NCI-H1930 (cell line): ENCODE data around the gene NFIA.

ENCODE experiments used
- DNase-seq, 2 experiments: peaks; one replicate each; lab custom pipeline; 2025; lab: John Stamatoyannopoulos, UW

NFIA gene

DNA sequence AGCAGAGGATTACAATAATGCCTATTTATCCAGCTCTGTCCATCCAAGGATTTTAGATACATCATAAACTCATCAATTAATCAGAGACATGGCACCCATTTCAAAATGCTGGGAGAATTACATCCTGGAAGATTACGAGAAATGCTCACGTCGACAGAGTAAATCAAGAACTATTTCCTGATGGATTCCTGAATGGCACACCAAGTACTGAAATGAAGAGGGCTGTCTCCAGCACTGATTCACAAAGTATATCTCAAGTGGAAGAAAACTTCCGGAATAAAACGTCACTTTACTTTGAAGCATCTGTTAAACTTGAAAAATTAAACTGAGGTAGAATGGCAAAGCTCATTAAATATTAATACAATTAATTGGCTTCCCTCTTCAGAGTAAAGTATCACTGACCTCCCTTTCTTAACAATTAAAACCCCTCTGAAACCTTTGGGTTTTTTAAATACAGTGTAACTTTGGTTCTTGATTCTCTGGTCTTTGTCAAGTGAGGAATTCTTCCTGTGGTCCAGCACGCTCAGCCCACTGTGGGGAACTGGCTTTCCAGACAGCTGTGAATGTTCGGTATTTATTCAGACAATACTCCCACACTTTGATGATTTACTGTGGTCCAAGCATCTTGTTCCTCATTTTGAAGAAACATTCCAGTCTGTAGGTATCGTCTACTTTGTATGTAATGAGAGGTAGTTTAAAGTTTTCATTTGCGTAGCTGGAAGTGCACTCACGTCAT lies 288.0 kb downstream of the NFIA start:
- DNase-seq, result no peak

DNA sequence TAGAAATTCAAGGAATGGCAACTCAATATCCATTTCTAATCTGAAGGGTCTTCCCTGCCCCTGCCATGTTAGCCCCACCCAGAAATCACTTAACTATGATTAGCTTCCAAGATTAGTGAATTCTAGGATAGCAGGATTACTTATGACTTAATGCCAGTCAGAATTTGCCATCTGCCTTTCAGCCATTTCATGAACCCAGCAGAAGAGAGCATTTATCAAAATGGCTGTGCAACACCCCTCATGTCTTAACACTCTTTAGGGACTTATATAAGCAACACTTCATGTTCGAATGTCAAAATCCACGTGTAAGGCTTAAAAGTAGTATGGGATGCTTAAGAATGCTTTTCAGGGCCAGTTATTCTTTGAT lies 288.5 kb downstream of the NFIA start:
- no peak for DNase-seq

DNA sequence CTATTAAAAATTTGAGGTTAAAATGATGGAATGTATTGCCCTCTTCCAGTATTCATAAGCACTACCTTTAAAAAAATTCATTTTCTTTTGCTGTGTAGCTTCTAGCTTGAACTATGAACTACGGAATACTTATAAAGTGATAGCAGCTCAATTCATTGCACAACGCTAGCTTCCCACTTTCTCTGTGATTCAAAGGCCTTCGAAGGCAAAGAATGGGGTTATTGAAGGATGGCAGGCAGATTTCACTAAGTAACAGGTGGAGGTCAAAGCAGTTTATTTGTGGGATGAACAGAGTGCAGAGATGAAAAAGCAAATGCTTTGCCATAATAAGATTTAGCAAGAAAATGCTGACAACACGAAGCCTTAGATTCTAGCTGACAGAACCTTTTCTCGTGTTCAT lies 290.6 kb downstream of the NFIA start:
- DNase-seq, result no peak

DNA sequence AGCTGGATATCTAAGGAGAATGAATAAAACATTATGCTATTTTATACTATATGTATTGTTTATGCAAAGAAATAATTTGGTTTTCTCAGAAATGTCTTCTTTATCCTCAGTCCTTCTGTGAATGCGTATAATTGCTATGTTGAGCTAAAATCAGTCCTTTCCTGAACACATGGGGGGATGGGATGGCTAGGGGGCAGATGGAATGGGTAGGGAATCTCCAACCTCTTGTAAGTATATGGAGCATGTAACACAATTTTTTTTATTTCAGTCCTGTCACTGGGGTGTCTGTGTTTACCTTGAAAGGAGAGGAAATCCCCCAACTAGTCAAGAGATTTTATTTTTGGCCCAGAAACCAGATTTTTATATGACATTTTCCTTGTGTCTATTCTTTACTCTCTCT lies 291.8 kb downstream of the NFIA start:
- no peak for DNase-seq

DNA sequence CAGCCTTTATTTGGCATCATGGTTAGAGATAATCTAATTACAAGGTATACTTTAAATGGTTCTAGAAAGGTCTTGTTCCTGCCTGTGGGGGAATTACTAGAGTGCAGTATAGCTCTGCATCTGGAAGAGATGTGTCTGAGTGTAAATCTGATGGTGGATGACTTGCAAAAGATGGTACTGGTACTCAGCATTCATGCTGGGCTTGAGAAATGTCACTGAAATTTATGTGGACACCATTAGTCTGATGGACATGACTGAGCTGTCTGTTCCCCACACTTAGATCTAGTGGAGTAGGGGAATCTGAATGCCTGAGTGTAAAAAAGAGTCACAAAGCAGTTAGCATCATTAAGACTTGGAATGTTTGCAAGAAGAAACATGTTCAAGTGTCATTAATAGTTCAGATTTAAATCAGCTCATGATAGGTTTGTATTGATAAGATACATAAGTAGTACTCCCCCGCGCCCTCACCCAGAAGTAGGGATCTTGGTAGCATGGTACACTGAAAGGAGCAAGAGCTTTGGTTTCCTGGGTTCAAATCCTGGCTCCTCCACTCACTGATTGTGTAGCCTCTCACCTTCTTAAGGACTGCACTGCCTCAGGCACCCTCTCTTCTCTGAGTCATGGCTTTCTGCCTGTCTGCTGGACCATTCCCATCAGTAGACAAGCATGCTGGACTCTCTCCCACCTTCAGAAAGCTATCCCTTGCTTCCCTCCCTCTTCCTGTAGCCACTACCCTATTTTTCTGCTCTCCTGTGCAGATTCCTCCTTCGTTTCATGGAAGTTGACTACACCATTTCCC lies 292.9 kb downstream of the NFIA start:
- no peak for DNase-seq

DNA sequence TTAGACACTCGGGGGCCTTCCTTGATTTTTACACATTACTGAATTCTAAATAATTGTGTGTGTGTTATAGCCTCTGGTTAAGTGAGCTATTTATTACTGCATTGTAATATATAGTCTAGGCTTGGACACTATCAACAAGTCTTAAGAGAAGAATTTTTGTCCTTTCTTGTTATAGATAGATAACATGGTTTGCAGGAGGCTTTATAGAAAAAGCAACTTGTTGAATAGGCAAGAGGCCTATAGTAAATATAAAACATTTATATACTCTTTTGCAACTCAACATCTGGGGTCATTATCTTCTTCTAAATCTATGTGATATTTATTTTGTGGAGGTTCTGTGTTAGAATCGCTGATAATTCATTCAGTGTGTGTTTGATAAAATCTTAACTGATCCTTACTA lies 293.8 kb downstream of the NFIA start:
- DNase-seq, result no peak

DNA sequence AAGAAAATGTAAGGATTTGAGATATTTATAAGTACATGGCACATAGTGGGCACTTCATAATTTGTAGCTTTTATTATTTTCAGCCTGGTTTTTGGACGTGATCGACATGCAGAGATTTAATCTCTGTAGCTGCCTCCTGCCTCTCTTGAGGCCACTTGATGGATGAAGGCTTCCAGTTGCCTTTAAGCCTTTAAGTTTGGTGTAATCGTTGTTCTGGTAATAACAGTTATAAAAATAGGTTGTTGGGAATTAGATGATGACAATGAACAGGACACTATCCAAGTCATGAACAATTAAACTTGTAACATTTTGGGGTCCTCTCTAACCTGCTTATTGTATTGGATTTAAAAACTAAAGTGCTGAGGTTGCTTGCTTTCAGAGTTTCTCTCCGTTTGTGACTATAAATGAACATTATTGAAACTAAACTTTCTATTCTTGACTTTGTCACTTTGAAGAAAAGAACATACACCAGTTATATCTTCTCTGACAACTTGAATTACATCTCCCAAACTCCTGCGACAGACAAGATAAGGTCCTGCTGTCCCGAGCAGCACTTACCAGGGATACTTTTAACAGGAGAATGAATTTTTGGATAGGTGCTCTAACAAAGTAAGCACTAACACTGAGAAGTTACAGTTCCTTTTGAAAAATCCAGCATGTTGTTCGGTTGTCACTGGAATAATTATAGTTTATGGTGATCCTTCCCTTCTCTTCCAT lies 295.0 kb downstream of the NFIA start:
- no peak for DNase-seq

DNA sequence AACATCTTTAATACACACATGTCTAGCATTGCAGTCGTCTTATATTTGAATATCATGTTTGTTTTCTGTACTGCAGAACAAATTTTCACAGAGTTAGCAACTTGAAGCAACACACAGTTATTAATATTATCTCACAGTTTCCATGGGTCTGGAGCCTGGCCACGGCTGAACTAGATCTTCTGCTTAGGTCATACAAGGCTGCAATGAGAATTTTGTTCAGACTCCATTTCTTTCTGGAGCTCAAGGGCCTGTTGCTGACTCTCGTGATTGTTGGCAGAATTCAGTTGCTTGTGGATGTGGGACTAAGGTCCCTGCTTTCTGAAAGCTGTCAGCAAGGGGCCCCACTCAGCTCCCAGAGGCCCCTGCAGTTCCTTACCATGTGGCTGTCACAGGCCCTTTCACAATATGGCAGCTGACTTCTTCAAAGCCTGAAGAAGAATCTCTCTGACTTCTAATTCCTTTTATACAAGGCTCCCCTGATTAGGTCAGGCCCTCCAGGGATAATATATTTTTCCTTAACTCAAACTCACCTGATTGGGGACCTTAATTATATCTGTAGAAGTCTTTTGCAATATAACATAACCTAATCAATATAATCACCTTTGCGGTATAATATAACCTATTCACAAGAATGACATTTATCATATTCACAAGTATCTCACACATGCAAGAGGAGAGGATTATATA lies 296.3 kb downstream of the NFIA start:
- no peak for DNase-seq

DNA sequence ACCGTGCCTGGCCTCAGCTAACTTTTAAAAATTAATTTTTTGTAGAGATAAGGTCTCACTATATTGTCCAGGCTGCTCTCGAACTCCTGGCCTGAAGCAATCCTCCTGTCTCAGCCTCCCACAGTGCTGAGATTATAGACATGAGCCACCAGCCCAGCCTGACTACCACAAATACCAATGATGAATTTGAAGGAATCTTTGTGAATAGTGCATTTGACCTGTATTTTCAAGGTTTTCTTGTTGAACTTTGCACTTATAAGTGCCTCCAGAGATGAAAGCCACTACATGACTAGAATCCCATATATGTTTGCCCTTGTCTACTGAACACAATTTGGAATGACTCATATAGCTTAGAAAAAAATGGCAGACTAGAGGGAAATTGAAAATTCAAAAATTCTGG lies 297.3 kb downstream of the NFIA start:
- DNase-seq, result no peak

DNA sequence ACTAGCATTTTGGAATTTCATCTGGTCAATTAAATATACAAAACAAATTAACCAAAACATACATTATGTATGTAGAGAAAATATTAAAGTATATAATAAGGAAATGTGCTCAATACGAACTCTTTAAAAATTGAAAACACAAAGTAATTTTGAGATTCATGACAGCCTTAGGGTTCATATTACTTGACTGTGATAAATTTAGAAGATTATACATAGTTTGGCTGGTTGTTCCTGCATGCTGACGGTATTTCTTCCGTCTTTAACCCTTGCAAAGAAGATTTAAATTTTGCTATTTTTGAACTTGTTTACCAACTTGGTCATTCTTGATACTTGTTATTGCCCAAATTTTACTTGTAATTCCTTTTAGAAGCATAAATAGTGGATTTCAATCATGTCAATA lies 298.2 kb downstream of the NFIA start:
- no peak for DNase-seq

DNA sequence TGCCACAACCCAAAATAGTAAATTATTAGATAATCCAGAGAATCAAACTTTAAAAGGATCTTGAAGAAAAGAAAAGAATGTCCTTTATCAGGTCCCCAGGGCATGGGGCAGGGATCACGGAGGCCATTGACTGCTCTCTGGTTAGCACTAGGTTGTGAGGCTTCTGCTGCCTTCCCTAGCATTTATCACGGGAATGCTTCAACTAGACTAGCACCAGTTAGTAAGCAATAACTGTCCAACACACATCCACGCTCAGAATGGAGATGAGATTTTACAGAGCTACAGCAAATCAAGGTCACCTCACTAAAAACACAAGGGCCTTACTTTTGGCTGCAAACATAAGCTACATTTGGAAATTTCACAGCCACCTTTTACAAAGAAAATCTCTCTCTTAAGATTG lies 304.0 kb downstream of the NFIA start:
- DNase-seq, result no peak

DNA sequence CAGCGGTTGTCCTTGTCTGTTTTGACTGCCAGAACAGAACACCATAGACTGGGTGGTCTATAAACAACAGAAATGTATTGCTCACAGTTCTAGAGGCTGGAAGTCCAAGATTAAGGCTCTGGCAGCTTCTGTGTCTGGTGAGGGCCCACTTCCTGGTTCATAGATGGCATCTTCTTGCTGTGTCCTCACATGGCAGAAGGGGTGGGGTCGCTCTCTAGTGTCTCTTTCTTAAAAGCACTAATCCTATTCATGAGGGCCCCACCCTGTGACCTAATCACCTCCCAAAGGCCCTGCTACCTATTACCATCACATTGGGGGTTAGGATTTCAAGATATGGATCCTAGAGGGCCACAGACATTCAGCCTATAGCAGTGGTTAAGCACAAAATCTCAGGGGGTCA lies 304.4 kb downstream of the NFIA start:
- no peak for DNase-seq

DNA sequence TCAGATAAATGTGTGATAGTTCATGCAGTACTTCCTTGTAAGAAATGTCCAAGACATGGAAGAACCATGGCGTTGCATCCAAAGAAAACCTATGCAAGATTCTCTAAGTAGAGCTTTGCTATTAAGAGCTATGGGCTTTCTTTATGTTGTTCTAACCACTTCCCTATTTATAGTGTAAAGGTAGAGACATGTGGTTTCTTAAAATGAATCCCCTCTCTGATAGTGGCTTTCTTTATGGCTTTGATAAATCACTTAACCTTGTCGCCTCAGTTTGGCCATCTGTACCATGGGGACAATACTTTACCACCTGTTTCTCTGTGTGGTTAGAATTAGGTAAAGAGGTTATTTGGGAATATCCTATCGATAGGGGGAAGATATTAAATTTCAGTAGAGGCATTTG lies 305.5 kb downstream of the NFIA start:
- DNase-seq, result no peak

DNA sequence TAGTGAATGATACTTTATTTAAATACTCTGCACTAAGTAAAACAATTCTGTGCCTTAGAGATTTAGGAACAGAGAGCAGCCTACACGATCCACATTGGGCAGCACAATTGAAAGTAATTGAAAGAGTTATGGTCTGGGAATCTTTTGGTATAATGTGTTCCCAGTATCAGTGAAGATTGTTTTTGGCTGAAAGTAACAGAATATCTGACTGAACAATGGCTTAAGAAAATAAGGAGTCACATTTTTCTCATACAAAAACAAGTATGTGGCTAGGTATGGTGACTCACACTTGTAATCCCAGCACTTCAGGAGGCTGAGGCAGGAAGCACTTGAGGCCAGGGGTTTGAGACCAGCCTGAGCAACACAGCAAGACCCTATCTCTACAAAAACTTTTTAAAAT lies 306.2 kb downstream of the NFIA start:
- no peak for DNase-seq

DNA sequence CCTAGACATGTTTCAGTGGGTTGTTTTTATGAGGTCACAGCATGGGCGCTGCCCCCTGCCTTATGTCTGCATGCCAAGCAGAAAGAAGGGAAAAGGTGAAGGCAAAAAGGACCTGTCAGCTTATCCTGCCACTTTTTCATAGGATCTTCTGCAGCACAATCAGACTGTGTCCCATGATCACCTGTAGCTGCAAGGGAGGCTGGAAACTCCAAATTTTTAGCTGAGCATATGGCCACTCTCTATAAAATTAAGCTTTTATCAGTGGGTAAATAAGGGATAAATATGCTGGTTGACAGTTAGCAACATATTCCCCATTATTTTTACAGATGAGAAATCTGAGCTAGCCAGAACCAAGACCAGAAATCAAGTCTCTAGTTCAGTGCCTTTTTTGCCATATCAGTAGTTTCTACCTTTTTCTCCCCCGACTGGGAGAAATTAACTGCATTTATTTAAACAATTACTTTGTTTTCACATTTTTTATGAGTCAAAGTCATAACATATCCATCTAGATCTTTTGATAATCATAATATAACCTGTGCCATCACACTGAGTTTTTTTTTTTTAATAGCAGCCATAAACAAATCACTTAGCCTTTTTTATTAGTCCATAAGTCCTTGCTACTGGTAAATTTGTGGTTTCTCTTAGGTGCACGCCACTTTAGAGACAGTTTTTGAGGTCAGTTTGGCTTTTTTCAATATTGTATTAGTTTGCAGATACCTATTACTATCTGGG lies 307.0 kb downstream of the NFIA start:
- no peak for DNase-seq

DNA sequence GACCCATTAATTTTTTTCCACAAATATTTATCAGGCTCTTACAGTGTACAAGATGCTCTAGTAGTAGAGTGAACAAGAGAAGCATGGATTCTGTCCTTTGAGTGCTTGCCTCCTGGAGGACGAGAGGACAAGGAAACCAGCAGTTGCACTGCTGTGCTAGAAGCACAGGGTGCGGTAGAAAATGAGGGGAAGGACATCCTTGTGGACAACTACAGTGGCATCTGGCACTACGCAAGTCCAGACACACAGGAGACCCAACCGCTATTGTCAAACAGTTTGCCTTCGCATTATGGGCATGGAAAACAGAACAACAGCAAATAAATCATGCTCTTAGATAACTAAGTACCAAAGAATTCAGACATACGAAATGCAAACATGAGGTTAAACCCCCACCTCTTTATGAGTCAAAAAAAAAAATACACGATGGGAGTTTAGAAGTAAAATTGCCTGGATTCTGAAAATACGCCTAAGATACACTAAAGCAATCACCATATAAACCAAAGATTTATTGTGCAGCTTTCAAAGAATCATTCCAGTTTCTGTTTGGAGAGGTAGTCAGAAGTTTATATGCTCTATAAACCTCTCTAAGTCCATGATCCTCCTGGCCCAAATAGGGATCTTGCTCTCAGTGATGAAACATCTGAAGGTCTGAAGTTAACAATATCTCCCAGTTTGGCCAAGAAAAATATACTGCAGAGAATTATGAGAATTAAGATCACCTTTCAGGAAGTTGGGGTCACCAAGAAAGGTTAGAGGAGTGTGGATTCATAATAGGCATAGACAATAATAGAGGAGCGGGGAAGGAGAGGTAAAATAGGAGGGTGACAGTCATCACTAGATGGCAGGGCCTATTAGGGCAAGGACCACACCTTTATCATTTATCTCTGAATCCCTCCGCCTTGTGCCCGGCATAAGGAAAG lies 307.8 kb downstream of the NFIA start:
- DNase-seq, result no peak

DNA sequence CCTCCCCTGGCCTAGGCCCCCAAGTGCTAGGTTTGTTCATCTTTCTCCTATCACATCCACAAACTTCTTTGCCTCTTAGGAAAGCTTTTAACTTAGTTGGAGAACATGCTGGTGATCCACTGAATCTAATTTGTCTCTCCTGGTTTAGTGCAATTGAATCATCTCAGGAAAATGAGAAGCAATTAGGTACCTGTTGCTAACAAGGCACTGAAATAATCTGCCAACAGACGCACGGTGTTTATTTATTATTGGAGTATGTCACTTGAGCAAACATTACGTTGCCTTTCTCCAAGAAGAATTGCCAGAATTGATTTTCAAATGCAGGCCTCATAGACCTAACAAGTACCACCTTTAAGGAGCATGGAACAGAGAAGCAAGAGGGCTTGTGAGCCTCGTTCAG lies 309.4 kb downstream of the NFIA start:
- DNase-seq, result peak in 1 of 2 experiments; percentile 5

DNA sequence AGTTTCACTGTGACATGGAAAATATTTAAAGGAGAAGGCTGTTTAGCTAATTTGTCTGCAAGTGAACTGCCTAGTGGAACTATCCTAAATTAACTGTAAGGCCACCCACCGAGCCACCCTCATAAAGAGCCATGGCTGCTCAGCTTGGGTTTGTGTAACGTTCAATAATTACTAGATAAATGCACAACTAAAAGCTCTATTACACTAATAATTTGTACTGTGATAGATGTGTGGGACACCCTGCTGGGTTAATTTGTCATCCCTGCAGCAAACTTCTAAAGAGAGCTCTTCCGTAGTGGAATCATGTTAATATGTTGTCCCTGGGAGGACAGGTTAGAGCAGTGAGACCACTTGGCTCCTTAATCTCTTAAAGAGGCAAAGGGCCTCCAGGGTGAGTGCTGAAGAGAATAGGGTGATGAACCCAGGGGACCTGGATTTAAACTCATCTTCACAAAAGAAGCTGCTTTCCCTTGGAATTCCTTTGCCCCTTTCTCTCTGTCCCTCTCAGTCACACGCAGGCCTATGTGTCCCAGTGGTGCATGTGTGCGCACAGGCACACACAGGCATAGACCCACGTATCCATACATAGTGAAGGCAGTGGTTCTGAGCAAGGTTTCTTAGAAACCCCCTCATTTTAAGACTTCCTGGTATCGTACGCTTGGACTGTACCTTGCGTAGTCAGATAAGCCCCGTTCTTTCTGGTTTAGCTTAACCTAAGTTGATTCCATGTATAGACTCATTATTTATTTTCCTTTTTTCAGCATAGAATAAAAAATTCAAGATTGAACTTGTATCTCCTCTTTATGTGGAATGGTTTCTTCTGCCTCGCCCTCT lies 310.3 kb downstream of the NFIA start:
- peak in 1 of 2 experiments; percentile 35 for DNase-seq

DNA sequence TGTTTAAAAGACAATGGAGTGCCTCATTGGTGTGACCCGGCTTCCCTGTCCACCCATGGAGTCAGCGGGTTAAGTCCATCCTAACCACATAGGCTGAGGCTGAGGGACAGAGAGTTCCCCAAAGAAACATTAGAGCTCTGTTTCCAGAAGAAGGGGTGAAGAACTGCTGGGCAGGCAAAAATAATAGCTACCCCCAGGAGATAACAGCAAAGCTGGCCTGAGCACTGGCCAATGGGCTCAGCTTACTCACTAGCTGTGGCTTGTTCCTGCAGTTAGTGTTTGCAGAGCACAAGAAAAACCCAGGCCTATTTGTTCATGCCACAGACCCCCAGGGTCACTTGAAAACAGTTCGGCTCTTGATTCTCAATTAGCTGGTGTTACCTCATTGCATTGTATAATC lies 311.2 kb downstream of the NFIA start:
- DNase-seq, result no peak
